SK-N-DZ (cell line): ENCODE results near the gene ITGAE. TPM values are rescaled to one million over a fixed set of nuclear protein-coding genes. Genes with fewer than 3 reads are reported as not detected.
"Not testable (repeated sequence)": the region's sequence is repeated elsewhere in the genome, so short reads cannot be mapped to it uniquely, and the experiment has no call there.

ENCODE experiments used
- DNase-seq: peaks from one replicate; pipeline ENCODE4 v3.0.0-alpha.2; 2015; ENCODE audit warnings: low spot score
- polyA plus RNA-seq, 2 experiments: library from polyadenylated mRNA; depleted of rRNA; stranded (reverse); fragments of >200 nt; gene quantifications; 2 replicates each; pipeline ENCODE4 v1.2.3, GENCODE V29; 2014

The ITGAE gene, protein sequence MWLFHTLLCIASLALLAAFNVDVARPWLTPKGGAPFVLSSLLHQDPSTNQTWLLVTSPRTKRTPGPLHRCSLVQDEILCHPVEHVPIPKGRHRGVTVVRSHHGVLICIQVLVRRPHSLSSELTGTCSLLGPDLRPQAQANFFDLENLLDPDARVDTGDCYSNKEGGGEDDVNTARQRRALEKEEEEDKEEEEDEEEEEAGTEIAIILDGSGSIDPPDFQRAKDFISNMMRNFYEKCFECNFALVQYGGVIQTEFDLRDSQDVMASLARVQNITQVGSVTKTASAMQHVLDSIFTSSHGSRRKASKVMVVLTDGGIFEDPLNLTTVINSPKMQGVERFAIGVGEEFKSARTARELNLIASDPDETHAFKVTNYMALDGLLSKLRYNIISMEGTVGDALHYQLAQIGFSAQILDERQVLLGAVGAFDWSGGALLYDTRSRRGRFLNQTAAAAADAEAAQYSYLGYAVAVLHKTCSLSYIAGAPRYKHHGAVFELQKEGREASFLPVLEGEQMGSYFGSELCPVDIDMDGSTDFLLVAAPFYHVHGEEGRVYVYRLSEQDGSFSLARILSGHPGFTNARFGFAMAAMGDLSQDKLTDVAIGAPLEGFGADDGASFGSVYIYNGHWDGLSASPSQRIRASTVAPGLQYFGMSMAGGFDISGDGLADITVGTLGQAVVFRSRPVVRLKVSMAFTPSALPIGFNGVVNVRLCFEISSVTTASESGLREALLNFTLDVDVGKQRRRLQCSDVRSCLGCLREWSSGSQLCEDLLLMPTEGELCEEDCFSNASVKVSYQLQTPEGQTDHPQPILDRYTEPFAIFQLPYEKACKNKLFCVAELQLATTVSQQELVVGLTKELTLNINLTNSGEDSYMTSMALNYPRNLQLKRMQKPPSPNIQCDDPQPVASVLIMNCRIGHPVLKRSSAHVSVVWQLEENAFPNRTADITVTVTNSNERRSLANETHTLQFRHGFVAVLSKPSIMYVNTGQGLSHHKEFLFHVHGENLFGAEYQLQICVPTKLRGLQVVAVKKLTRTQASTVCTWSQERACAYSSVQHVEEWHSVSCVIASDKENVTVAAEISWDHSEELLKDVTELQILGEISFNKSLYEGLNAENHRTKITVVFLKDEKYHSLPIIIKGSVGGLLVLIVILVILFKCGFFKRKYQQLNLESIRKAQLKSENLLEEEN
- 97.8 and 113 TPM in 2 replicates for polyA plus RNA-seq (2014; cell fraction: cytosol; rRNA removed)
- 60.1 and 93.7 TPM in 2 replicates for polyA plus RNA-seq (2014; cell fraction: nucleus; rRNA removed)

DNA sequence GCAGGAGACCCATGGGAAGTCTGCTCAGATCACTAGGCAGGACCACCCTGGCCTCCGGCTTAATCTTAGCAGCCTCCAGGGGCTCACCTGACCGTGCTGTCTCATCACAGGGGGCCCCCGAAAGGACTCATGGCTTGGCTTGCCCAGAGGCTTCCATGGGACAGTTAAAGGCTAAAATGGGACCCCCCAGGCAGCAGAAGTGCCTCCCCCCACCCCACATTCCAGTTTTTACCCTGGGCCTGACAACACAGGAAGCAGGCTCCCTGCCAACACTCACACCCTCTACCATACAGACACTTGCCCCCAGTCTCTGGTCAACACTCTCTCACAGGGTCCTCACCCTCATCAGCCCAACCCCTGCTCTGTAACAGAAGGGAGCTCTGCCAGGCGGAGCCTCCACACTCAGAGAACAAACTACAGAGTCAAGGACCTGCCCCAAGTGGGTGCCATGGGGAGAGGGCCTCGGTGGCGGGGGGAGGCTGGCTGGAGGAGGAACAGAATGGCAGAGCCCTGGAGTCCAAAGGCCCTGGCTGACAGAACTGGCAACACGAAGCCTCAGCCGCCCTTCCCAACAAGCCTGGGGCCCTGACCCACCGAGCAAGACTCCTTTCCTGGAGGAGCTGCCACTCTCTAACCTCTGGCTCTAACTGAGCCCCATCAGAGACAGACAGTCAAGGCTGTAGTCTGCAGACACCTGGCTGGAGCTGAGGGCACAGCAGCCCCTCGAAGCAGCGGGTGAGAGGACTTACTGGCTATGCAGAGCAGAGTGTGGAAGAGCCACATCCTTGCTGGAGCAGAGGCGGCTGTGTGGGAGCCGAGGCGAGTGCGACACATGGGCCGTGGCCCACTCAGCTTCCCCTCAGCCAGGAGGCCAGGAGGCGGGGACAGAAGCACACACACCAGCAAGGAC, at the start of gene ITGAE:
Gene ITGAE, minus strand, starts transcription at position 827 of the 910 bp plus-strand sequence. Its CDS starts 44 bp downstream, at position 783.
- DNase-seq: no peak

DNA sequence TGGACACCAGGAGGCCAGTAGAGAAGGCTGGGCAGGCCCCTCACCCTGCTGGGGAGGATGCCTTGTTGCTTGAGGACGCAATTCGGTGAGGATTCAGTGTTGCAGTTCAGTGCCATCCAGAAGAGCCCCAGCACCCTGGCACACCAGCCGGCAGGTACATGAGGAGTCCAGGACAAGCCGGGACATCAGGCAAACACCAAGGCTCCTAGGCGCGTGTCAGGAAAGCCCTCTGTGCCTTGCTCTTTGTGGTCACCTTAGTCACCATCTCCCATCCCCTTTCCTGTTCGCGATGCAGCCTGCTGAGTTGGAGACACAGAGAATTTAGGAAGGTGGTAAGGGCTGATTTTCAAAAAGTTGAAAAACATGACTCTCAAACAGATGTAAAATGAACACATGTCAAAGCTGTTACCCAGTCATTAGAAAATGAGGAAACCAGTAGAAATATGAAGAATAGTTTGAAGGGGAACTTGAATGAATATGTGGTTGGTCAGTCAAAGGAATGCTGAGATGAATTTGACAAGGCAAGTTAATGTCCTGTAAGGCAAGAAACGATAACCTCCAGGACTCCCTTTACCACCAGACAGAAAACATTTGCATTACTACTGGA, 47.3 kb upstream of the ITGAE start:
- no peak for DNase-seq

DNA sequence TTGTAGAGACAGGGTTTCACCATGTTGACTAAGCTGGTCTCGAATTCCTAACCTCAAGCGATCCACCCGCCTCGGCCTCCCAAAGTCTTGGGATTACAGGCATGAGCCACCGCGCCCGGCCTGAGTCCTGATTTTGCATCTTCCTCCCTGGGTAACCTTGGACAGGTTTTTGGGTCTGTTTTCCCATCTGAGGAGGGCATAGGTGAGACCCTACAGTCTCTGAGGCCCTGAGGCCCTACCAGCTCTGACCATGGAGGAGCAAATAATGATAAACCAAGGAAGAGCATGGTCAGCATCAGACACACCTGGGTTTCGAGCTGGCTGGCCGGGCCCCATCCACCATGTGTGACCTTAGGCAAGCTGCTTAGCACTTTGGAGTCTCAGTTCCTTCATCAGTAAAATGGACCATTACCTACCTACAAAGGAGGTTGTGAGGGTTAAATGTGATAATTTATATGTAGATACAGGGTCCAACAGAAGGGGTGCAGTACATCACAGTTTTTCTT, 46.2 kb upstream of the ITGAE start:
- DNase-seq: no peak

DNA sequence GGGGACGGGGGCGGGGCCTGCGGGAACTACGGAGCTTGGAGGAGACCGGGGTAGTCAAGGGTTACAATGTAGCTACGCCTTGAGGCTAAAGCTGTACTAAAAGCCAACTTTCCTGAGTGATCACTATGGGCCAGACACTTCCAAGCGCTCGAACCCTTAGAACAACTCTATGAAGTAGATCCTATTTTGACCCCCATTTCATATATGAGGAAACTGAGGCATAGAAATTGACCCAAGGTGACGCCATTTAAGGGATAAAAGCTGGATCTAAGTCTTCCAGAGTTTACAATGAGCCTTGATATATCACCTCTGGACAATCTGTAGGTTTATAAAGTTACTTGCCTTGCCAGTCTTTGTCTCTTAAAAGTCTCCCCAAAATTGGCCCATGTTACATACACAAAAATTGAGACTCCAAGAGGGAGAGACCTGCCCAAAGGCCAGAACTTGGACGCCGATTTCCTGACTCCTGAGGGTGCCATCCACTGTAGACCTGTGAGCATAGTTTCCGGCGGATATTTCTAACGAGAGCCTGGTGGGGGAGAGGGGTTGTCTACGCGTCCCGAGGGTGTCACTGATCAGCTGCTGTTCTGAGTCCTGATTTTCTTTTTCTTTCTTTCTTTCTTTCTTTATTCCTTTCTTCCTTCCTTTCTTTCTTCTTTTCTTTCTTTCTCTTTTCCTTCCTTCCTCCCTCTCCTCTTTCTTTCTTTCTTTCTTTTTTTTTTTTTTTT, 45.6 kb upstream of the ITGAE start:
- DNase-seq: no peak

DNA sequence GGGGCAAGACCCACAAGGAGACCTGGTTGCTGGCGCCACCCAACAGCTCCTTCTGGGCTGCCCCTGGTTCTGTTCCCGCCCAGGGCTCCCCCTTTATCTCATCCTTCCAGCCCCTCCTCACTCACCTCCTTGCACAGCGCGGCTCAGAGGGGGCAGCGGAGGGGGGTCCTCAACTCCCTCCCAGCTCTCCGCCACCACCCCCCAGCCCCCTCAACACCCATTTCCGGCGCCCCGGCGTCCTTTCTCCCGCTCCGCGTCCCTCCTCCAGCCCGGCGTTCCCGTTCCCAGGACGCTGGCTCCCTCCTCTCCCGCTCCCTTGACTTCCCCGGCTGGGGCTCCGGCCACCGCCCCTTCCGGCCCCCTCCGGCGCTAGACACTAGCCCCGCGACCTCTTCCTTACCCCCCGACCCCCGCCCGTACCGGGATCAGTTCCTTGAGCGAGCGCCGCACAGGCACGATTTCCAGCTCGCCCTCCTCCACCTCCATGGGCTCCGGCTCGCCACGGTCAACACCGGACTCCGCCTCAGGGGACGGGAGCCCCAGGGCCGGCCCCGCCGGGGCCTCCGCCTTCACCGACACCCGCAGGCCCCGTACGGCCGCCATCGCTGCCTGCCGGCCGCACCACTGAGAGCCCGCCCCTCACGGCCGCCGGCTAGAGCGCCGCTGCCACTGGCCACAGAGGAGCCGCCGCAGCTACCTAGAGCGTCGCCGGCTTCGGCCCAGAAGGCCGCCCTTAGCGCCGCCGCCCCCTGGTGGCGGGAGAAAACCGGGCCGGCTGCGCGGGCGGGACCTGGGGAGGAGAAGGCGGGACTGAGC, 44.8 kb upstream of the ITGAE start, which contains the start of gene NCBP3:
Gene NCBP3, minus strand, starts transcription at position 626 of the 816 bp plus-strand sequence. Its CDS starts 23 bp downstream, at position 603.
- peak; percentile 94 for DNase-seq

DNA sequence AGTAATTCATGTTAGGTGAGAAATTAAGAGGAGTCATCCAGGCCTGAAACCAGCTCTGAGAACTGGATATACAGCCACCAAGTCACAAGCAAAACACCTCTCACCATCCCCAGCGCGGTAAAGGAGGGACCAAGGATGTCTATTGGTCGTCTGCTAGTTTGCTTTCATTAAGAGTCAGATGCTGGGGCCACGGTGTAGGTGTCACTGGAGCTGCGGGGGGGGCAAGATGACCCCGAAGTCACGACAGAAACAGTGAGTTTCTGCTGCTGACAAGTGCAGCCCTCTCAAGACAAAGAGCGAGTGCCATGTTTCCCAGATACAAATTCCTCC, 44.3 kb upstream of the ITGAE start:
- DNase-seq: no peak

DNA sequence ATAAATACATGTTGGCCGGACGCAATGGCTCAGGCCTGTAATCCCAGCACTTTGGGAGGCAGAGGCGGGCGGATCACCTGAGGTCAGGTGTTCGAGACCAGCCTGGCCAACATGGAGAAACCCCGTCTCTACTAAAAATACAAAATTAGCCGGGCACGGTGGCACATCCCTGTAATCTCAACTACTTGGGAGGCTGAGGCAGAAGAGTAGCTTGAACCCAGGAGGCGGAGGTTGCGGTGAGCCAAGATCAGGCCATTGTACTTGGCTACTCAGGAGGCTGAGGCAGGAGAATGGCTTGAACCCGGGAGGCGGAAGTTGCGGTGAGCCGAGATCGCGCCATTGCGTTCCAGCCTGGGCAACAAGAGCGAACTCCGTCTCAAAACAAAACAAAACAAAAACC, 43.6 kb upstream of the ITGAE start:
- not testable (repeated sequence) for DNase-seq

DNA sequence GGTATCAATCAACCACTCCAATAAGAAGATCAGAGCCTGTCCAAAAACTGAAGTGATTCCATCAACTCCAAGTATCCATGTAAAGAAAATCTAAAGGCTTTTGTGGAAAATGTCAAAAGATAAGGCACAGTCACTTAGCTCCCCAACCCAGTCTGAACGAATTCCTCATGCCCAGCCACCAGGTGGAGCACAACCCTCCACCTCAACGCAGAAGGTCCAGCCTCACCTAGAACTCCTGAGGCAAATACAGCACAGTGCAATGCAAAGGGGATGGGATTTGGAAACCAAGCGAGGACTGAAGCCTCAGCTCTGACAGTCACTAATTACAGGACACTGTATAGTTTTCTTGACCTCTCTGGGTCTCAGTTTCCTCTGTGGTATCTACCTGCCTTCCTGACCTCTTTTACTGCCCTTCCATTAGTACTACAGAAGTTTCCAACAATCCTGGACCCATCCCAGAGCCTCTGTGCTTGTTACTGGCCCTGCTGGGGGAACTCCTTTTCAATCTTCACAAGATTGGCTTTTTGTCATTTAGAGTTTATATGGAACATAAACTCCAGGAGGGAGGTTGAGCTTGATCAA, 43.0 kb upstream of the ITGAE start:
- peak; percentile 52 for DNase-seq

DNA sequence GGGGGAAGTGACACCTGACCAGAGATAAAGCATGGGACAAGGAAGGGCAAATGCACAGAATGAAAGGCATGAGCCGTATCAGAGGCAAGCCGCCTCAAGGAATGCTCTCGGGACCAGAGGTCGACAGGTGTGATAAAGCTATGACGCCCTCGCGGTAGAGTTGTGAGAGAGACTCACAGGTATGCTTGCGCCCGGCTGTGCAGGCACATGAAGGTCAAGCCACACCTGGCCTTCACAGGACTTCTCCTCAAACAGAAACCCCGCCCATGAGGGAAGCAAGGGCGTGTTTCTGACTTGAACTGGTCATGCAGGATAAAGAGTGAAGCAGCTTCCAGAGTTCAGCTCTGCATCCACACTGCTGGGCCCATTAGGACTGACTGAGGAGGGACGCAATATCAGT, 37.2 kb upstream of the ITGAE start:
- no peak for DNase-seq

DNA sequence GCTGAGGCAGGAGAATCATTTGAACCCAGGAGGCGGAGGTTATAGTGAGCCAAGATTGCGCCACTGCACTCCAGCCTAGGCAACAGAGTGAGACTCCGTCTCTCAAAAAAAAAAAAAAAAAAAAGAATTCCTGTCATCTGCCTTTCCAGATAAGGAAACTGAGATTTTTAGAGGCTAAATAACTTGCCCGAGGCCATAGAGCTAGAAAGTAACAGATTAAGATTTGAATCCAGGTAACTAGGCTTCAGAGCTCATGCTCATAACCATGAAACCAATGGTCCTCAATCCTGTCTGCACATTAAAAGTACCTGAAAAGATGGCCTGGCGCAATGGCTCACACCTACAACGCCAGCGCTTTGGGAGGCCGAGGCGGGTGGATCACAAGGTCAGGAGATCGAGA, 35.6 kb upstream of the ITGAE start:
- no peak for DNase-seq

DNA sequence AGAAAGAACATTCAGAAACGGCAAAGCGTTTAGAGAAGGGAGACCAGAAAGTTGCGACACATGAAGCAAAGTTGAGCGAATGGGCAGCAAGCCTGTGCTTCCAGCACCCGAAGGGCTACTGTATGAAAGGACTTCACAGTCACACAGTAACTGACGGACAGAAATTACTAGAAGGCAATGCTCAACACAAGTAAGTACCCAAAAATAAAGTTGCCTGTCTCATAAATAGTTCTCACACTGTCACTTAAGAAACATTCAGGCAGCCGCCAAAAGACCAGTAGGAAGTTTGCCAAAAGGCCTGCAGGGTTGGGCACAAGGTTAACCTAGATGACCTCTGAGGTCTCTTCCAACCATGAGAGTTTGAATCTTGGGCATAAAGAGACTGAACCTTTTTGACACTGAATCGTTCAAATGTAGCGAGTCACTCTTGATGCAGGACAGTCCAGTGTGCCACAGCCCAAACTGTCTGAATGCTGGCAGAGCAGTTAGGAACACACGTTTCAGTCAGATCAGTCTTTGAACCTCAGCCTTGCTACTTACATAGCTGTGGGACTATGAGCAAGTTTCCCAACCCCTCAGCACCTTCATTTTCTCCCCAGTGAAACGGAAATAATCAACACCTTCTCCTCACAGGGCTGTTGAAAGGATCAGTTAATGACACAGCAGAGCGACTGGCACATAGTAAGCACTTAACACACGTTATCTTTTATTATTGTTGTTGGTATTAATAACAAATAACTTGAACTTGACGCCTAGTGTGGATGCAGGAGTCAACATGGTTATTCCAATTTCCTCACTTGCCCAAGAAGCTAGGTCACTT, 34.6 kb upstream of the ITGAE start:
- DNase-seq: no peak

DNA sequence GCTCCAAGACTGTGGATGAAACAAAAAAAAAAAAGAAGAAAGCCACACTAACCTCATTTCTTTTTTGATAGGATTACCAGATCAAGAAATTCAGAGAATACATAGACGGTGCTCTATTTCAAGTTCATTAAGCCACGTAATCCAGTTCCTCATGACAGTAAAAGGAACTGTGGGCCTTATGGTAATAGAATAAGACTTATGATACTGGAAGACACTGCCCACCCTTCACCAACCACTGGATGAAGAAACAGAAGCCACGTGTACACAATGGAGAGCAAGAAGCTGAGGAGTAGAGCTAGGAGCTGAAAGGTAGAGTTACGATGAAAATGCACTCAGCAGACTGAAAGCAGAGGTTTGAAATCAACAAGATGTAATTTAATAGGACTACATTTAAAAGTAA, 33.8 kb upstream of the ITGAE start:
- DNase-seq: no peak

DNA sequence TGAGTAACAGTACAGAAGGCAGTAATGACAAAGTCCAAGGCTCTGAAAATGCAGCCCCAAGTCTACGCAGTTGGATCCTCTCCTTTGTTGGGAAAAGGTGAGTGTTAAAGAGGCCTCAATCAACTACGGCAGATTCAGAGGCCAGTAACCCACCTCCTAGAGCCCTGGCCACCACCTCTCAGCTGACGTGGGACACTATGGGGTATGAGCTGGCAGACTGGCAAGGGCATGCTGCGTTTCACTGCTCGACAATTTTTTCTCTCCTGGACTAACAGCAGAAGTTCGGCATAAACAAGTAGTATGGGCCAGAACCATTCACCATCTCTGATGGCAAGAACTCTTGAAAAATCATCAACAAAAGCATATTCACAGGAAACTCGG, 27.9 kb upstream of the ITGAE start:
- no peak for DNase-seq

DNA sequence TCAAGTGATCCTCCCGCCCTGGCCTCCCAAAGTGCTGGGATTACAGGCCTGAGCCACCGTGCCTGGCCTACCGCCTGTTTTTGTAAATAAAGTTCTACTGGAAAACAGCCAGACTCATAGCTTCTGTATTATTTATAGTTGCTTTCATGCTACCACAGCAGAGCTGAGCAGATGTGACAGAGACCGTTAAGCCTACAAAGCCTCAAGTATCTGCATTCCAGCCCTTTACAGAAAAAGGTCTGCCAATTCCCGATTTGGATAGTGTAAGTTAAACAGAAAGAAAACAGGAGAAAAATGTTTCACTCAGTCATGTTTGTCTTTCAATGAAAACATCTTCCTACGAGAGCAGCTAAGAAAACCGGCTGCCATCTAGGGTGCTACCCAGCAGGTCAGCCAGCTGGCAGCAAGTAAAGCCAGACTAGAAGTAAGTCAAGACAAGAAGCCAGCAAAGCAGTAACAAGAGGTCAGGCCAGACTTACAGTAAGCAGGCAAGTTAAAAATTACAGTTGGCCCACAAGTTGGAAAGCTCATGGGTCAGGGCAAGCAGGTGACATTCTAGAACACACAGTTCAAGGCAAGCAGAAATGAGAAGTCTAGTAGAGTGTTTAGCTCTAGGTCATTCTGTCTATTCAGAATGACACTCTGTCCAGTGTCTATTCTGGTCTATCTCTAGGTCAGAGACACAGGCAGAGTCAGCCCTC, 27.3 kb upstream of the ITGAE start:
- no peak for DNase-seq

DNA sequence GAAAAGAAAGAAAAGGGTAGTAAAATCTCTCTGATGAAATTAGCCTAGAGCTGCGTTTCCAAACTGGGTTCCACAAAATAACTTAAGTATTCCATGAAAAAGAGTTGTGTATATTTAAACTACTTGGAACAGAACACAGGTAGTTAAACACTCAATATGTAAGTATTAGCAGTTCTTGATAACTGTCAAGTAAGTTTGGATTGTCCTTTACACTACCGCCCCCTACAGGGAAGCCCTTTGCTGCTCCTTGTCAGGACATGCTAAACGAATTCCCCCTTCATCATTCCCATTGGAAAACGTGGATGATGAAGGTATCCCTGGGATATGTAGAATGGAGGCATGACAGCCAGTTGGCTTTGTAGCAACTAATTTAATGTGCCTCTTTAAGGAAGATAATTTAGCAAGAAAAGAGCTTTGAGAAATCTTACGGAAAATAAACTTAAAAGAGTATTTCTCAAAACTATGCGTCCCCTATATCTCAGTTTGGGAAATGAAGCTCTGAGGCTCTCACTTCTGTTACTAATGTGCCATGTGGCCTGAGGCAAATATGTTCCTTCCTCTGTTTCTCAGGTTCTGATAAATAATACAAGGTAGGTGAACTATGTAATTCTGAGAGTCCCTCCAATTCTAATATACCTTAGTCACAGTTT, 26.3 kb upstream of the ITGAE start:
- DNase-seq: peak; percentile 69

DNA sequence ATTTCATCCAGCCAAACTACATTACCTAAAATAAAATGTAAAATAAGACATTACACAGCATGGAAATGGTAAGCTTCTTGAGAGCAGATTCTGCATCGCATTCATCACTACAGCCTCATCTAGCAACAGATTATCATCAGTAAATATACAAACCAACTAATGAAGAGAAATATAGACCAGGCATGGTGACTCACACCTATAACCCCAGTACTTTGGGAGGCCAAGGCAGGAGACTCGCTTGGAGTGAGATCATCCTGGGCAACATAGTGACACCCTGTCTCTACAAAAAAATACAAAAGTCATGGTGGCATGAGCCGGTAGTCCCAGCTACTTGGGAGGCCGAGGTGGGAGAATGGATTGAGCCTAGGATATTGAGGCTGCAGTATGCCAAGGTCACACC, 25.2 kb upstream of the ITGAE start:
- no peak for DNase-seq
